HL-60/S4 (cell line): ENCODE results near the gene MUS81.
"Not testable (repeated sequence)": the region's sequence is repeated elsewhere in the genome, so short reads cannot be mapped to it uniquely, and the experiment has no call there.

Source experiments
- in situ Hi-C: fragments of 300-500 bp; cut with MboI; formaldehyde crosslinking; loops from 2 replicates; pipeline ENCODE4 v1.14.3; 2022; ENCODE audit warnings: low sequenced_read_pairs

The MUS81 gene

GRCh38 chr11:65847746-65848145, 12.5 kb upstream of the MUS81 start:
- in situ Hi-C loops: no loop called here

DNA sequence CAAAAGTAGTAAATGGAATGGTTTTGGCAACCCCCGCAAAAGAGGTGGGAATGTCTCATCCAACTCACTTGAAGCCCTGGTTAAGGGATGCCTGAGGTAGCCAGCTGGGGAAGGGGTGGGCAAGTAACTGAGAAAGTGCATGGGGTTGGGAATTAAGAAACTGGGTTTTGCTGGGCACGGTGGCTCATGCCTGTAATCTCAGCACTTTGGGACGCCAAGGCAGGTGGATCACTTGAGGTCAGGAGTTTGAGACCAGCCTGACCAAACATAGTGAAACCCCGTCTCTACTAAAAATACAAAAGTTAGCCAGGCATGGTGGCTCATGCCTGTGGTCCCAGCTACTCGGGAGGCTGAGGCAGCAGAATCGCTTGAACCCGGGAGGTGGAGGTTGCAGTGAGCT, 11.5 kb upstream of the MUS81 start:
- in situ Hi-C loops: not testable (repeated sequence)

GRCh38 chr11:65849366-65849765, 10.9 kb upstream of the MUS81 start:
- in situ Hi-C loops: no loop called here

- in situ Hi-C loops: no loop called here
Observed at GRCh38 chr11:65849771-65850216, 10.4 kb upstream of the MUS81 start.

GRCh38 chr11:65850217-65851082, 9.8 kb upstream of the MUS81 start:
- in situ Hi-C loops: no loop called here

- in situ Hi-C loops: no loop called here
Observed at GRCh38 chr11:65851083-65851579, 9.1 kb upstream of the MUS81 start.

DNA sequence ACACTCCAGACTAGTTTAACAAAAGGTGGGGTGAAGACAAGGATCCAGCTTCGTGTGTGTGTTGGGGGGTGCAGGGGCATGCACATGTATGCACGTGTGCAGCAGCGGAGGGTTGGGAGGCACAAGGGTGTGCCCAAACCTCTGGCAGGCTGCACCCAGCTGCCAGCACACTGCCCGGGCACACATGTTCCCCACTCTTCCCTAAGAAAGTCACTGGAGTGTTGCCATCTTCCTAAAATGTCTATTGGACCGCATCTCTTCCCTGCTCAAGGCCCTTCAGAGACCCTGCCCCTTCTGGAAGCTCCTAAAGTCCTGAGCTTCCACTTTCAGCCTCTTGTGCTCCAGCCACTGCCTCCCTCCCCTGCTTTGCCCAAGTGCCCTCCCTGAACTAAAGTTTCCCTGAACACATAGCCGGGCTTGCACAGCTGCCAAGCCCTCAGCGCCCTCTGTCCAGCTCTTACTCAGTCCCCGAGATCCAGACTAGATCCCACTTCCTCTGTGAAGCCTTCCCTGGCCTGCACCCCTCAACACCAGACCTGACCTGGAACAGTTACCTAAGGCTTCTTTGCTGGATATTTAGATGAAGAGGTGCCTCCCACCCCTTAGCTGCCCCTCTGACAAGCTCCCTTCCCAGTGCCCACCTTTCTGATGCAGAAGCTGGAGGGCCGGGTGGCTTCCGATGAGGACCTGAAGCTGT, 8.3 kb upstream of the MUS81 start:
- in situ Hi-C loops: no loop called here

DNA sequence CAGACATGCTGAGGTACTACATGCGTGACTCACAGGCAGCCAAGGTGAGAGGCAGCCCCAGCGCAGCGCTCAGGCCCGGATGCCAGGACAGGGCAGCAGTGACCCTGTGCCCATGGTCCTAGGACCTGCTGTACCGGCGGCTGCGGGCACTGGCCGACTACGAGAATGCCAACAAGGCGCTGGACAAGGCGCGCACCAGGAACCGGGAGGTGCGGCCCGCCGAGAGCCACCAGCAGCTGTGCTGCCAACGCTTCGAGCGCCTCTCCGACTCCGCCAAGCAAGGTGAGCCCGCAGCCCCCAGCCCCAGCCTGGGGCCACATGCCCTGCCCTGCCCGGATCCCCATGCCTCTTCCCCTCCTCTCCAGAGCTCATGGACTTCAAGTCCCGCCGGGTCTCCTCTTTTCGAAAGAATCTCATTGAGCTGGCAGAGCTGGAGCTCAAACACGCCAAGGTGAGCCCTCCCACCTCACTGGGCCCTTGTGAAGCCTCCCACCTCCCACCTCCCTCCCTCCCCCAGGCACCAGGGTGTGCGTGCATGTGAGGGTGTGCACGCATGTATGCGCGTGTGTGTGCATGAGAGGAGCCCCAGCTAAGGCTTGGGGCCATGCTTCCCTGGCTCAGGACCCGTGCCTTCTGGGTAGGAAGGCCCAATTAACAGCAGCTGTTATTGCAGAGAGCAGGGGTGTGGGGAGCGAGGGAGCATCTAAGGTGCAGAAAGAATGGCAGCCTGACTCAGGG, 7.6 kb upstream of the MUS81 start:
- in situ Hi-C loops: no loop called here

- in situ Hi-C loops: no loop called here
Observed at GRCh38 chr11:65853246-65853979, 6.8 kb upstream of the MUS81 start.

- in situ Hi-C loops: no loop called here
Observed at GRCh38 chr11:65854161-65854592, 6.1 kb upstream of the MUS81 start.

GRCh38 chr11:65854852-65855837, 5.1 kb upstream of the MUS81 start:
- in situ Hi-C loops: no loop called here

DNA sequence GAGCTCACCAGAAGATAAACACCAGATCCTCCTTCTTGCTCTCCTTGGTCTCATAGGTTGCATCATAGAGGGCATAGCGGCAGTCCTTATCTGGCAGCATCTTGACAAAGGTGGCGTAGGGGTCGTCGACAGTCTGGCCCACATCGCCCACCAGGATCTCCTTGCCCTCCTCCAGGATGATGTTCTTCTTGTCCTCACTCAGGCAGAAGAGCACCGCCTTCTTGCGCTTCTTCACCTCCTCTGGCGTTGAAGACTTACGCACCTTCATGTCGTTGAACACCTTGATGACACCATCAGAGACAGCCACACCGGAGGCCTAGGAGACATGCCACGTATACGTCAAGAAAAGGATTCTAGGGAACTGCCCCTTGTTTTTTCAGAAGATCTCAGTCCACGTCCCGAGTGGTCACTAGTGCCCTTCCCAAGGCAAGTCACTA, 4.3 kb upstream of the MUS81 start:
- in situ Hi-C loops: no loop called here

GRCh38 chr11:65856689-65857499, 3.3 kb upstream of the MUS81 start:
- in situ Hi-C loops: no loop called here

GRCh38 chr11:65857500-65857852, 2.8 kb upstream of the MUS81 start:
- in situ Hi-C loops: no loop called here

- in situ Hi-C loops: no loop called here
Observed at GRCh38 chr11:65857853-65858680, 2.2 kb upstream of the MUS81 start, which contains the start of gene CFL1. TSS of gene CFL1 (minus strand) at chr11:65858180. CDS start at chr11:65858099, 81 bp downstream.

DNA sequence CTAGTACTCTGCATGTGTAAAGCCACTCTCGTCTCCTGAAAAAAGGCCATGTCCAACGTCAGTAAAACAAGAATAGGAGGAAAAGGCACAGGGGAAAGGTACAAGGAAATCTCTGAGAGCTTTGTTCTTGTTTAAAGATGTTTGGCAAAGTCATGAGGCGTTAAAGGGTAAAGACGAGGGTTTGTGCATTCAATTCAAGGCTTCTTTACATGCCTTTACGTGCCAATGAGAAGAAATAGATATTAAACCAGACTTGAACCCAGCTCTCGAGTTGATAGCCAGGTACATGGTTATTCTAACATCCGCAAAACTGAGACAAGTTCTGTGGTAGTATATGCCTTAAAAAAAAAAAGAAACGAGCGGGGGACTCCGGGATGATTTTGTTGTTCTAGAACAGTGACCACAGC, 1.5 kb upstream of the MUS81 start:
- in situ Hi-C loops: no loop called here

DNA sequence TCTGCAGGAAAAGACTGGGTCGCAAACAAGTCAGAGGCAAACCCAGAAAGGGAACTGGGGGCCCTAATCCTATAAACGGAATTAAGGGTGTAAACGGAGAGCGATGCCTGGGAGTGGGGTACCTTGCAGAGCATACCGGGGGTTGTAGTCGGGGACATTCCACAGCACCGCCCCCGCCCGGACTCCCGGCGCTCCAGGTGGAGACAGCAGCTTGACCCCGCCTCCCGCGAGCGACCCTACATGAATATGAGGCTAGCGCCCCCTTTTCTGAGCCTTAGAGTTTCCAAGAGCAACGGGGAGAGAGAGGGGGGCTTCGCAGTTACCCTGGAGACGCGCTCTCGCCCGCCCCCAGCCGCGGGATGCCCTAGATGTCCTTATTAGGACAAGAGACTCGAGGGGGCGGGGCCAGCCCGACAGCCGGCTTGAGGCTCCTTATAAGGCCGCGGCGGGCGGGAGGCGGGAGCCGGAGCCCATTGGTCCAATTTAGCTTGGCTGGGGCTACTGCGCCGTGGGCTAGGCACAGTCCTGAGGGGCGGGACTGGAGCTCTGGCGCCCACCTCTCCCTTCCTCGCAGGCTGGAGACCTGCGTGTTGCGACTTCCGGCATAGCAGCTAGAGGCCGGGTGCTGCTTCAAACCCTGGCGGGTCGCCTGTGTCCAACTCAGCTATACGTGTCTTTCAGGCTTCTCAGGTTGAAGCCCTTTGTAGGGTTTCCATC, 980 bp upstream of the MUS81 start:
- in situ Hi-C loops: no loop called here
